H9 (cell line): ENCODE measurements around the gene FAF1. TPM values are rescaled to one million over a fixed set of nuclear protein-coding genes. Genes with fewer than 3 reads are reported as not detected.

Experiments
- DNase-seq: peaks from one replicate; pipeline ENCODE4 v3.0.0-alpha.2; 2017
- H2AFZ ChIP-seq: one replicate; pipeline ENCODE4 v1.6.1; 2013; ENCODE audit warnings: mild to moderate bottlenecking, low read length, control low read depth, moderate library complexity
- H2AK5ac ChIP-seq: 2 replicates; pipeline ENCODE4 v1.6.1; 2013; ENCODE audit warnings: low read length, control low read depth, mixed read lengths; ENCODE audit not compliant: insufficient read length
- H2BK120ac ChIP-seq: one replicate; pipeline ENCODE4 v1.6.1; 2013; ENCODE audit warnings: low read depth, mild to moderate bottlenecking, low read length, control low read depth, inconsistent platforms; ENCODE audit not compliant: poor library complexity, severe bottlenecking
- H2BK12ac ChIP-seq: 2 replicates; pipeline ENCODE4 v1.6.1; 2013; ENCODE audit warnings: low read length, control low read depth, mixed read lengths, low read depth; ENCODE audit not compliant: insufficient read length
- H2BK15ac ChIP-seq: 2 replicates; pipeline ENCODE4 v1.6.1; 2013; ENCODE audit warnings: low read depth, low read length, control low read depth
- H2BK20ac ChIP-seq: one replicate; pipeline ENCODE4 v1.6.1; 2013; ENCODE audit warnings: low read depth, mild to moderate bottlenecking, low read length, control low read depth, inconsistent platforms; ENCODE audit not compliant: poor library complexity, severe bottlenecking
- H2BK5ac ChIP-seq: 2 replicates; pipeline ENCODE4 v1.6.1; 2013; ENCODE audit warnings: low read length, control low read depth, mixed read lengths; ENCODE audit not compliant: insufficient read length
- H3K14ac ChIP-seq: 2 replicates; pipeline ENCODE4 v1.6.1; 2013; ENCODE audit warnings: low read length, control low read depth; ENCODE audit not compliant: insufficient read depth
- H3K18ac ChIP-seq: 2 replicates; pipeline ENCODE4 v1.6.1; 2013; ENCODE audit warnings: low read depth, mild to moderate bottlenecking, mixed read lengths, low read length, control low read depth; ENCODE audit not compliant: insufficient read length
- H3K23ac ChIP-seq: 2 replicates; pipeline ENCODE4 v1.6.1; 2013; ENCODE audit warnings: low read length, control low read depth, mixed read lengths, low read depth; ENCODE audit not compliant: insufficient read length
- H3K23me2 ChIP-seq: 2 replicates; pipeline ENCODE4 v1.6.1; 2013; ENCODE audit warnings: low read depth, mild to moderate bottlenecking, mixed read lengths, low read length, control low read depth; ENCODE audit not compliant: insufficient read length, poor library complexity, severe bottlenecking
- H3K27ac ChIP-seq: 2 replicates; pipeline ENCODE4 v1.5.1; 2013; ENCODE audit warnings: low read length, control low read depth, mixed read lengths, low read depth; ENCODE audit not compliant: insufficient read length
- H3K27me3 ChIP-seq: 2 replicates; pipeline ENCODE4 v1.6.1; 2013; ENCODE audit warnings: low read length, control low read depth, inconsistent platforms; ENCODE audit not compliant: insufficient read depth
- H3K4ac ChIP-seq: 2 replicates; pipeline ENCODE4 v1.6.1; 2013; ENCODE audit warnings: low read depth, mild to moderate bottlenecking, control low read depth, inconsistent platforms, low read length, moderate library complexity
- H3K4me1 ChIP-seq: 2 replicates; pipeline ENCODE4 v1.6.1; 2013; ENCODE audit warnings: low read length, control low read depth, inconsistent platforms; ENCODE audit not compliant: insufficient read depth
- H3K4me2 ChIP-seq: 2 replicates; pipeline ENCODE4 v1.6.1; 2013; ENCODE audit warnings: low read length, control low read depth, mixed read lengths; ENCODE audit not compliant: insufficient read length, insufficient read depth
- H3K56ac ChIP-seq: 2 replicates; pipeline ENCODE4 v1.6.1; 2013; ENCODE audit warnings: low read depth, mild to moderate bottlenecking, mixed read lengths, low read length, control low read depth; ENCODE audit not compliant: insufficient read length
- H3K79me1 ChIP-seq: 2 replicates; pipeline ENCODE4 v1.6.1; 2013; ENCODE audit warnings: low read depth, mild to moderate bottlenecking, moderate library complexity, low read length, control low read depth, inconsistent platforms; ENCODE audit not compliant: insufficient read depth, poor library complexity, severe bottlenecking
- H3K79me2 ChIP-seq: 2 replicates; pipeline ENCODE4 v1.6.1; 2013; ENCODE audit warnings: low read length, control low read depth, inconsistent platforms; ENCODE audit not compliant: insufficient read depth
- H3K9ac ChIP-seq: 2 replicates; pipeline ENCODE4 v1.6.1; 2013; ENCODE audit warnings: low read length, control low read depth, mixed read lengths; ENCODE audit not compliant: insufficient read length; ENCODE audit errors: extremely low read depth
- H3K9me3 ChIP-seq: one replicate; pipeline ENCODE4 v1.6.1; 2013; ENCODE audit warnings: low read depth, low read length, inconsistent platforms; ENCODE audit not compliant: control insufficient read depth
- H3T11ph ChIP-seq: one replicate; pipeline ENCODE4 v1.6.1; 2013; ENCODE audit warnings: mild to moderate bottlenecking, low read length, control low read depth, inconsistent platforms
- H4K20me1 ChIP-seq: one replicate; pipeline ENCODE4 v1.6.1; 2013; ENCODE audit not compliant: control insufficient read depth, insufficient read length, insufficient read depth
- H4K5ac ChIP-seq: 2 replicates; pipeline ENCODE4 v1.6.1; 2013; ENCODE audit warnings: low read depth, mild to moderate bottlenecking, mixed read lengths, low read length, control low read depth; ENCODE audit not compliant: insufficient read length
- H4K8ac ChIP-seq: replicated peaks from 2 replicates; pipeline ENCODE4 v1.6.1; 2013; ENCODE audit warnings: low read length, control low read depth, mixed read lengths, low read depth; ENCODE audit not compliant: insufficient read length
- H4K91ac ChIP-seq: 2 replicates; pipeline ENCODE4 v1.6.1; 2013; ENCODE audit warnings: low read depth, mild to moderate bottlenecking, moderate library complexity, mixed read lengths, low read length, control low read depth; ENCODE audit not compliant: insufficient read length
- H3K27ac Mint-ChIP-seq, 3 experiments: 2 replicates in 2 of 3; 3 replicates in 1 of 3; pipeline ENCODE4 v1.8.0; 2020 to 2021; ENCODE audit warnings: mixed read lengths in 3 of 3, mild to moderate bottlenecking in 1 of 3, moderate library complexity in 1 of 3
- H3K27me3 Mint-ChIP-seq: 2 replicates; pipeline ENCODE4 v1.8.0; 2021; ENCODE audit warnings: low read depth, mild to moderate bottlenecking, moderate library complexity, mixed read lengths
- H3K36me3 Mint-ChIP-seq, 3 experiments: 2 replicates in 2 of 3; 3 replicates in 1 of 3; pipeline ENCODE4 v1.8.0; 2020 to 2021; ENCODE audit warnings: low read depth in 3 of 3, mixed read lengths in 3 of 3; ENCODE audit not compliant: insufficient read depth in 1 of 3
- H3K4me1 Mint-ChIP-seq, 2 experiments: 2 replicates each; pipeline ENCODE4 v1.8.0; 2020; ENCODE audit warnings: mixed read lengths in 2 of 2
- H3K4me3 Mint-ChIP-seq, 2 experiments: 2 replicates in 1 of 2; 3 replicates in 1 of 2; pipeline ENCODE4 v1.8.0; 2020 to 2021; ENCODE audit warnings: mild to moderate bottlenecking in 2 of 2, mixed read lengths in 2 of 2, moderate library complexity in 1 of 2
- H3K9me3 Mint-ChIP-seq, 2 experiments: 2 replicates in 1 of 2; 3 replicates in 1 of 2; pipeline ENCODE4 v1.8.0; 2020; ENCODE audit warnings: mild to moderate bottlenecking in 2 of 2, mixed read lengths in 2 of 2, moderate library complexity in 1 of 2
- CTCF ChIP-seq: fragments of 200-600 bp; sonication (generic); conservative IDR thresholded peaks from 3 replicates; pipeline ENCODE4 v1.8.0; 2021; ENCODE audit warnings: antibody characterized with exemption, mild to moderate bottlenecking
- WGBS: extraction: QIAGEN DNeasy Blood & Tissue Kit; methylation state at CpG from one replicate; pipeline ENCODE4 v1.1.7; 2013; ENCODE audit warnings: missing lambda C conversion rate, low lambda C conversion rate, mixed read lengths; ENCODE audit not compliant: insufficient read length; ENCODE audit errors: extremely low coverage; 5-methylcytosine and 5-hydroxymethylcytosine counted together
- total RNA-seq: library from RNA; stranded (reverse); gene quantifications from 2 replicates; pipeline ENCODE4 v1.2.1, GENCODE V29; 2021

Gene FAF1
- total RNA-seq, 1 experiment from 2014 or later: 60.8 TPM

GRCh38 chr1:50427818-50428779 is 532.0 kb downstream of the FAF1 start:
- H3K4me3 Mint-ChIP-seq: peak overlapping the region in 1 of 2 experiments; percentile 24; a peak in 2 of 5 replicates
- peaks cover 92% of the 10 kb centered on the region for H3K27me3 ChIP-seq
- WGBS: no CpG with 5 or more reads among the region's 35 CpGs
- no peak overlapping the region for H2BK120ac ChIP-seq
- H3K36me3 Mint-ChIP-seq: peaks cover 0 to 3% (median 2%) of the 10 kb centered on the region in 3 experiments; a peak in 2 of 7 replicates
- no peak overlapping the region for H3K18ac ChIP-seq
- no peak overlapping the region for H2BK12ac ChIP-seq
- H3K79me1 ChIP-seq: no peaks in the 10 kb centered on the region
- H3K79me2 ChIP-seq: no peaks in the 10 kb centered on the region
- no peak overlapping the region for H3K56ac ChIP-seq
- peak overlapping the region; percentile 26 for H3K4me2 ChIP-seq
- peaks cover 28 to 48% of the 10 kb centered on the region in 2 experiments for H3K4me1 Mint-ChIP-seq
- no peak overlapping the region for H3T11ph ChIP-seq
- H4K91ac ChIP-seq: no peak overlapping the region
- H3K9ac ChIP-seq: no peak overlapping the region
- no peak overlapping the region for H4K5ac ChIP-seq
- TF ChIP-seq CTCF: no peak
- H3K9me3 Mint-ChIP-seq: peaks cover 0 to 5% of the 10 kb centered on the region in 2 experiments; a peak in 4 of 5 replicates
- H3K27ac Mint-ChIP-seq: no peak overlapping the region
- no peaks in the 10 kb centered on the region for H3K9me3 ChIP-seq
- no peak overlapping the region for H2AK5ac ChIP-seq
- no peak overlapping the region for H2AFZ ChIP-seq
- no peak overlapping the region for H4K8ac ChIP-seq
- no peak overlapping the region for H2BK5ac ChIP-seq
- H3K27ac ChIP-seq: no peak overlapping the region
- peaks cover 100% of the 10 kb centered on the region for H3K27me3 Mint-ChIP-seq
- no peak overlapping the region for H2BK20ac ChIP-seq
- H3K23me2 ChIP-seq: peaks cover 15% of the 10 kb centered on the region
- H2BK15ac ChIP-seq: no peak overlapping the region
- peaks cover 2% of the 10 kb centered on the region; the same call in 1 of the 2 replicates for H3K4me1 ChIP-seq
- peak; percentile 71 for DNase-seq
- H3K4ac ChIP-seq: no peak overlapping the region
- H4K20me1 ChIP-seq: no peaks in the 10 kb centered on the region
- H3K14ac ChIP-seq: no peak overlapping the region
- H3K23ac ChIP-seq: no peak overlapping the region
